B cell (primary cell): ENCODE measurements around the gene PGP. TPM values are rescaled to one million over a fixed set of nuclear protein-coding genes. Genes with fewer than 3 reads are reported as not detected.

Experiments
- ATAC-seq: fragments of 200-7000 bp; cut with Tn5 transposase; one replicate; pipeline ENCODE4 v1.10.0; 2021; ENCODE audit warnings: low read depth, mild to moderate bottlenecking, moderate number of reproducible peaks, moderate library complexity
- CTCF ChIA-PET: fragments of 350-600 bp; sonication (Branson Sonifier 250); formaldehyde crosslinking; loops from one replicate; lab custom pipeline; 2021; ENCODE audit warnings: antibody characterized with exemption, inconsistent platforms; lab: Charles Lee
- POLR2A ChIA-PET: fragments of 350-600 bp; sonication (Branson Sonifier 250); formaldehyde crosslinking; loops from one replicate; lab custom pipeline; 2021; ENCODE audit warnings: antibody characterized with exemption; lab: Charles Lee
- DNase-seq: peaks from one replicate; pipeline ENCODE4 v3.0.0; 2013
- H2AFZ ChIP-seq: 2 replicates; pipeline ENCODE4 v1.6.1; 2012; ENCODE audit warnings: mild to moderate bottlenecking, low read depth, low read length; ENCODE audit not compliant: insufficient read depth, poor library complexity, severe bottlenecking
- H3K27ac ChIP-seq, 2 donors: 1 replicate in 1 of 2; 2 replicates in 1 of 2; pipeline ENCODE4 v1.5.1; 2012 to 2013; ENCODE audit warnings: low read length in 2 of 2, mild to moderate bottlenecking in 2 of 2, moderate library complexity in 1 of 2
- H3K27me3 ChIP-seq, 4 experiments: fragments of 200-600 bp in 1 of 4; sonication (generic) in 1 of 4; replicated peaks in 1 of 4; 1 replicate in 2 of 4; 2 replicates in 2 of 4; pipeline versions ENCODE4 v1.6.1 to v1.7.0; 2013 to 2016; ENCODE audit warnings: low read length in 3 of 4, mild to moderate bottlenecking in 2 of 4, mixed read lengths in 1 of 4, moderate library complexity in 1 of 4; ENCODE audit not compliant: insufficient read depth in 4 of 4, control insufficient read depth in 3 of 4; ENCODE audit errors: control extremely low read depth in 1 of 4
- H3K36me3 ChIP-seq, 2 experiments: replicated peaks in 1 of 2; 1 replicate in 1 of 2; 2 replicates in 1 of 2; pipeline versions ENCODE4 v1.6.1 to v1.7.1; 2013; ENCODE audit warnings: low read length in 1 of 2; ENCODE audit not compliant: insufficient read depth in 2 of 2, control insufficient read depth in 1 of 2; ENCODE audit errors: control extremely low read depth in 1 of 2, extremely low read depth in 1 of 2
- H3K4me1 ChIP-seq, 2 donors: fragments of 200-600 bp in 1 of 2; sonication (generic) in 1 of 2; 1 replicate in 1 of 2; 2 replicates in 1 of 2; pipeline versions ENCODE4 v1.5.1 to v1.6.1; 2013 to 2017; ENCODE audit warnings: low read length in 2 of 2; ENCODE audit not compliant: control insufficient read depth in 2 of 2, insufficient read depth in 2 of 2
- H3K4me2 ChIP-seq: replicated peaks from 2 replicates; pipeline ENCODE3; 2012; ENCODE audit warnings: mild to moderate bottlenecking, low read depth, low read length; ENCODE audit not compliant: poor library complexity, severe bottlenecking
- H3K4me3 ChIP-seq, 5 experiments: fragments of 200-600 bp in 1 of 5; sonication (generic) in 1 of 5; 1 replicate in 3 of 5; 2 replicates in 2 of 5; pipeline versions ENCODE4 v1.5.1 to v1.7.0; 2011 to 2016; ENCODE audit warnings: low read length in 4 of 5, mild to moderate bottlenecking in 4 of 5, low read depth in 2 of 5, control low read depth in 1 of 5, moderate library complexity in 1 of 5; ENCODE audit not compliant: insufficient read depth in 1 of 5; ENCODE audit errors: control extremely low read depth in 1 of 5, extremely low read depth in 1 of 5
- H3K79me2 ChIP-seq: fragments of 200-600 bp; sonication (generic); one replicate; pipeline ENCODE4 v1.6.0; 2016; ENCODE audit warnings: low read length; ENCODE audit not compliant: control insufficient read depth, insufficient read depth
- H3K9ac ChIP-seq: fragments of 200-600 bp; sonication (generic); 2 replicates; pipeline ENCODE4 v1.6.1; 2017; ENCODE audit warnings: mild to moderate bottlenecking, low read length, moderate library complexity
- H3K9me3 ChIP-seq, 3 donors: one replicate each; pipeline versions ENCODE4 v1.6.1 to v1.7.1; 2013; ENCODE audit warnings: low read length in 2 of 3; ENCODE audit not compliant: control insufficient read depth in 2 of 3, insufficient read depth in 1 of 3; ENCODE audit errors: control extremely low read depth in 1 of 3
- H4K20me1 ChIP-seq: 2 replicates; pipeline ENCODE4 v1.6.0; 2012; ENCODE audit warnings: mild to moderate bottlenecking, low read length; ENCODE audit not compliant: insufficient read depth, control insufficient read depth, poor library complexity, severe bottlenecking
- H3K27ac Mint-ChIP-seq: one replicate; pipeline ENCODE4 v1.8.0; 2021; ENCODE audit warnings: mixed read lengths
- H3K27me3 Mint-ChIP-seq: one replicate; pipeline ENCODE4 v1.8.0; 2021; ENCODE audit warnings: mixed read lengths
- H3K4me1 Mint-ChIP-seq: one replicate; pipeline ENCODE4 v1.8.0; 2021; ENCODE audit warnings: mixed read lengths
- H3K4me3 Mint-ChIP-seq: one replicate; pipeline ENCODE4 v1.8.0; 2021; ENCODE audit warnings: mixed read lengths
- H3K9me3 Mint-ChIP-seq: one replicate; pipeline ENCODE4 v1.8.0; 2022; ENCODE audit warnings: mixed read lengths; ENCODE audit not compliant: insufficient read depth
- CTCF ChIP-seq: fragments of 200-600 bp; IDR thresholded peaks from one replicate; pipeline ENCODE4 v1.8.0; 2022; ENCODE audit warnings: antibody characterized with exemption, mild to moderate bottlenecking
- EZH2 ChIP-seq: IDR thresholded peaks from 2 replicates; pipeline ENCODE4 v1.6.1; 2012; ENCODE audit warnings: borderline replicate concordance, low read depth, mild to moderate bottlenecking, moderate library complexity, low read length; ENCODE audit not compliant: insufficient read depth, poor library complexity, severe bottlenecking
- WGBS: methylation state at CpG from one replicate; pipeline ENCODE4 v1.1.5; 2013; ENCODE audit warnings: missing lambda C conversion rate; ENCODE audit not compliant: insufficient coverage; 5-methylcytosine and 5-hydroxymethylcytosine counted together
- intact Hi-C: fragments of 100-400 bp; cut with micrococcal nuclease; formaldehyde crosslinking; loops from one replicate; pipeline ENCODE4 v1.10.0; 2022
- polyA plus RNA-seq: library from polyadenylated mRNA; depleted of rRNA; stranded (reverse); fragments of >200 nt; gene quantifications from 2 replicates; pipeline ENCODE4 v1.2.3, GENCODE V29; 2012
- total RNA-seq, 2 donors: library from RNA; stranded (reverse); fragments of 120-200 nt in 1 of 2; gene quantifications; 1 replicate in 1 of 2; 2 replicates in 1 of 2; pipeline versions ENCODE4 v1.2.3 to v1.2.4, GENCODE V29; 2013 to 2022

Gene PGP
- total and polyA plus RNA-seq, 2 donors (not counting 1 experiment from before 2014, with no cell fraction given) = 15.4 to 16.5 TPM

GRCh38 chr16:2213817-2214718 lies 572 bp downstream of the PGP start:
- no peak for ATAC-seq
- H3K4me2 ChIP-seq = peak overlapping the region; percentile 97
- H3K79me2 ChIP-seq = peaks cover 6% of the 10 kb centered on the region
- peaks cover 10 to 18% of the 10 kb centered on the region in 2 donors for H3K4me1 ChIP-seq
- H3K4me3 Mint-ChIP-seq = peak overlapping the region; percentile 78
- no peak for DNase-seq
- H3K27ac ChIP-seq = no peak overlapping the region
- no peak overlapping the region for H3K27ac Mint-ChIP-seq
- peaks cover 0 to 14% of the 10 kb centered on the region in 2 experiments for H3K36me3 ChIP-seq
- H3K9ac ChIP-seq = peak overlapping the region; percentile 72
- peak overlapping the region; percentile 79 for H2AFZ ChIP-seq
- intact Hi-C loops = loop anchor here (2.0 kb wide), 2 partner anchors 55 to 59 kb away; partner anchors contain the start of genes RNPS1 and TRAF7
- H3K9me3 Mint-ChIP-seq = no peaks in the 10 kb centered on the region
- H3K27me3 ChIP-seq = no peaks in the 10 kb centered on the region
- H3K4me1 Mint-ChIP-seq = peaks cover 16% of the 10 kb centered on the region
- CTCF ChIA-PET = interaction anchor here (0.7 kb wide), 2 partner anchors 19 to 35 kb away, joined by 3 to 4 read pairs; no protein-coding TSS in a partner anchor
- TF ChIP-seq EZH2 (no peak), CTCF (no peak)
- no peaks in the 10 kb centered on the region for H3K27me3 Mint-ChIP-seq
- peak overlapping the region; percentile 17 to 69 (median 57) for H3K4me3 ChIP-seq
- WGBS = 2% methylated on average over 98 of the region's 98 CpGs
- H4K20me1 ChIP-seq = peaks cover 11% of the 10 kb centered on the region
- POLR2A ChIA-PET = interaction anchor here (0.7 to 1.7 kb wide), 3 partner anchors 7 to 59 kb away, joined by 4 to 7 read pairs (median 4); partner anchors contain the start of gene TRAF7
- H3K9me3 ChIP-seq = no peaks in the 10 kb centered on the region
